Neuronal stem cell (in vitro differentiated cells): ENCODE measurements around the gene PLXND1.
A peak's percentile ranks its signal among the peaks of the same experiment; 100 is the strongest.

Experiments
- DNase-seq: peaks from one replicate; pipeline ENCODE4 v3.0.0-alpha.2; 2013; ENCODE audit warnings: low spot score
- H2AFZ ChIP-seq: one replicate; pipeline ENCODE4 v1.6.1; 2013; ENCODE audit warnings: mild to moderate bottlenecking, low read length, inconsistent platforms
- H2AK5ac ChIP-seq: 2 replicates; pipeline ENCODE4 v1.6.1; 2013; ENCODE audit warnings: low read depth, mild to moderate bottlenecking, inconsistent platforms, low read length, moderate library complexity, mixed read lengths
- H2BK120ac ChIP-seq: 2 replicates; pipeline ENCODE4 v1.6.1; 2013; ENCODE audit warnings: low read depth, mild to moderate bottlenecking, inconsistent platforms, low read length, moderate library complexity, mixed read lengths
- H2BK12ac ChIP-seq: one replicate; pipeline ENCODE4 v1.6.1; 2013; ENCODE audit warnings: low read length, inconsistent platforms
- H2BK15ac ChIP-seq: 2 replicates; pipeline ENCODE4 v1.6.1; 2013; ENCODE audit warnings: mild to moderate bottlenecking, low read length, inconsistent platforms, mixed read lengths
- H2BK5ac ChIP-seq: one replicate; pipeline ENCODE4 v1.6.1; 2013; ENCODE audit warnings: inconsistent platforms, mild to moderate bottlenecking, low read length, moderate library complexity
- H3K14ac ChIP-seq: one replicate; pipeline ENCODE4 v1.6.1; 2013; ENCODE audit warnings: low read length, inconsistent platforms
- H3K18ac ChIP-seq: 2 replicates; pipeline ENCODE4 v1.6.1; 2013; ENCODE audit warnings: low read length, inconsistent platforms
- H3K23ac ChIP-seq: 2 replicates; pipeline ENCODE4 v1.6.1; 2013; ENCODE audit warnings: low read depth, mild to moderate bottlenecking, mixed read lengths, low read length, inconsistent platforms; ENCODE audit not compliant: poor library complexity
- H3K27ac ChIP-seq: replicated peaks from 3 replicates; pipeline ENCODE4 v1.5.1; 2013; ENCODE audit warnings: low read length, inconsistent platforms
- H3K27me3 ChIP-seq, 3 experiments: 2 replicates each; pipeline ENCODE4 v1.6.1; 2013; ENCODE audit warnings: low read length in 3 of 3, mild to moderate bottlenecking in 2 of 3, inconsistent platforms in 1 of 3, low read depth in 1 of 3, mixed read lengths in 1 of 3, moderate library complexity in 1 of 3; ENCODE audit not compliant: control insufficient read depth in 3 of 3, insufficient read depth in 3 of 3
- H3K36me3 ChIP-seq, 2 donors: replicated peaks in 1 of 2; 2 replicates each; pipeline ENCODE4 v1.6.1; 2013; ENCODE audit warnings: low read length in 2 of 2; ENCODE audit not compliant: control insufficient read depth in 2 of 2, insufficient read depth in 2 of 2
- H3K4ac ChIP-seq: 2 replicates; pipeline ENCODE4 v1.6.1; 2013; ENCODE audit warnings: inconsistent platforms, mild to moderate bottlenecking, low read length, moderate library complexity
- H3K4me1 ChIP-seq, 2 donors: 1 replicate in 1 of 2; 2 replicates in 1 of 2; pipeline ENCODE4 v1.6.1; 2013; ENCODE audit warnings: low read length in 2 of 2, low read depth in 1 of 2; ENCODE audit not compliant: control insufficient read depth in 2 of 2, insufficient read depth in 1 of 2
- H3K4me2 ChIP-seq: one replicate; pipeline ENCODE4 v1.6.1; 2013; ENCODE audit warnings: mild to moderate bottlenecking, low read length, inconsistent platforms; ENCODE audit not compliant: insufficient read depth, poor library complexity, severe bottlenecking
- H3K4me3 ChIP-seq, 2 donors: 2 replicates each; pipeline ENCODE4 v1.5.1; 2013; ENCODE audit warnings: low read length in 2 of 2, mild to moderate bottlenecking in 2 of 2, inconsistent platforms in 1 of 2, moderate library complexity in 1 of 2
- H3K79me1 ChIP-seq: one replicate; pipeline ENCODE4 v1.6.1; 2013; ENCODE audit warnings: low read depth, mild to moderate bottlenecking, inconsistent platforms, low read length, moderate library complexity
- H3K9ac ChIP-seq: one replicate; pipeline ENCODE4 v1.6.1; 2013; ENCODE audit warnings: mild to moderate bottlenecking, low read depth, low read length, inconsistent platforms; ENCODE audit not compliant: poor library complexity
- H3K9me3 ChIP-seq, 2 donors: replicated peaks in 1 of 2; 2 replicates each; pipeline versions ENCODE3 to v1.6.1; 2013; ENCODE audit warnings: low read length in 2 of 2, mild to moderate bottlenecking in 2 of 2, inconsistent platforms in 1 of 2, low read depth in 1 of 2, mixed read lengths in 1 of 2, moderate library complexity in 1 of 2; ENCODE audit not compliant: control insufficient read depth in 2 of 2, insufficient read depth in 1 of 2
- H4K8ac ChIP-seq: one replicate; pipeline ENCODE4 v1.6.1; 2013; ENCODE audit warnings: low read depth, mild to moderate bottlenecking, inconsistent platforms, low read length, moderate library complexity
- H4K91ac ChIP-seq: one replicate; pipeline ENCODE4 v1.6.1; 2013; ENCODE audit warnings: low read length, low read depth, mild to moderate bottlenecking, inconsistent platforms; ENCODE audit not compliant: poor library complexity
- WGBS, 2 donors: extraction: QIAGEN DNeasy Blood & Tissue Kit; methylation state at CpG; one replicate each; pipeline ENCODE4 v1.1.7; 2013; ENCODE audit warnings: missing lambda C conversion rate in 2 of 2, mixed read lengths in 1 of 2; ENCODE audit not compliant: insufficient read length in 2 of 2, insufficient replicate concordance in 1 of 2; ENCODE audit errors: extremely low coverage in 2 of 2; 5-methylcytosine and 5-hydroxymethylcytosine counted together

The PLXND1 gene

DNA sequence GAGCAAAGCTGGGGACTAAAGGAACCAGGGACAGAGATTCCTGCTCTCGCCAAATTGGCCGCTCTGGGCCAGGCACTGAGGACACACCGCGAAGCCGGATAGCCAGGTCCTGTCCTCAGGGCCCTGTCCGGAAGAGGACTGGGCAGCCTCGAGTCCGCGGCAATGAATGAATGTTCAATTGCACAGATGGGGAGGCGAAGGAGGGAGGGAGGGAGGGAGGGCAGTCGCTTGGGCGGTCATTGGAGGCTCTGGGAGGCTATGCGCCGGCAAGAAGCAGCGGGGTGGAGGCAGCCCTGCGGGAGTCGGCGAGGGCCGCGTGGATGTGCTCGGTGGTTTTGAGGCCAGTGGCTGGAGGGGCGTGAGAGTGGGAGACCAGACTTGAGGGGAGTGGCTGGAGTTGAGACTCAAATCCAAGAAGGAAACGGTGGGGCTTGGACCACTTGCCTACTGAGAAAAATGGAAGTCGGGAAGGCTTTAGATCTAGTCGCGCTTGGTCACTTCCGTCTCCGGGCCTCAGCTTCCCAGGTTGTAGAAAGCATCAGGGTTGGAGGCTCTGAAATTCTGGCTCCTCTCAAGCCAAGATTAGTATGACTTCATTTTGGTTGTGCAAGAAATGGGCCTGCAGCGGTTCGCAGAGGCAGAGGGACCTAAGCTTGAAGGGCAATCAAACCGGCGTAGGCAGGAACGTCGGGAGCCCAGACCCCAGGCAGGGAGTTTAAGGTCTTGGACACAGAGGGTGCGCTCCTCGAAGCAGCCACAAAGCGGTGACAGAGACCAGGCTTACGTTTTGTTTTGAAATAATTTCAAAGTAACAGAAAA lies 21.1 kb upstream of the PLXND1 start:
- H3K9me3 ChIP-seq: no peaks in the 10 kb centered on the region
- no peaks in the 10 kb centered on the region for H3K27me3 ChIP-seq
- H2BK5ac ChIP-seq: peak overlapping the region; percentile 82
- H2BK120ac ChIP-seq: peak overlapping the region; percentile 47
- peak overlapping the region; percentile 100 for H2BK15ac ChIP-seq
- peak overlapping the region; percentile 92 for H3K4me2 ChIP-seq
- H3K36me3 ChIP-seq: no peaks in the 10 kb centered on the region
- peak overlapping the region; percentile 98 for H3K4ac ChIP-seq
- H2AK5ac ChIP-seq: peak overlapping the region; percentile 96
- H3K27ac ChIP-seq: peak overlapping the region; percentile 80
- peak overlapping the region; percentile 98 for H3K14ac ChIP-seq
- no peak overlapping the region for H4K8ac ChIP-seq
- peak overlapping the region; percentile 48 to 78 for H3K4me3 ChIP-seq
- peak overlapping the region; percentile 93 for H3K9ac ChIP-seq
- H4K91ac ChIP-seq: peak overlapping the region; percentile 95
- DNase-seq: peak; percentile 65
- H3K79me1 ChIP-seq: no peaks in the 10 kb centered on the region
- peak overlapping the region; percentile 89 for H3K23ac ChIP-seq
- H2AFZ ChIP-seq: peak overlapping the region; percentile 93
- no CpG with 5 or more reads among the region's 38 CpGs for WGBS, 2 donors
- peak overlapping the region; percentile 90 for H2BK12ac ChIP-seq
- H3K18ac ChIP-seq: peak overlapping the region; percentile 100
- H3K4me1 ChIP-seq: peaks cover 13 to 14% of the 10 kb centered on the region in 2 donors

DNA sequence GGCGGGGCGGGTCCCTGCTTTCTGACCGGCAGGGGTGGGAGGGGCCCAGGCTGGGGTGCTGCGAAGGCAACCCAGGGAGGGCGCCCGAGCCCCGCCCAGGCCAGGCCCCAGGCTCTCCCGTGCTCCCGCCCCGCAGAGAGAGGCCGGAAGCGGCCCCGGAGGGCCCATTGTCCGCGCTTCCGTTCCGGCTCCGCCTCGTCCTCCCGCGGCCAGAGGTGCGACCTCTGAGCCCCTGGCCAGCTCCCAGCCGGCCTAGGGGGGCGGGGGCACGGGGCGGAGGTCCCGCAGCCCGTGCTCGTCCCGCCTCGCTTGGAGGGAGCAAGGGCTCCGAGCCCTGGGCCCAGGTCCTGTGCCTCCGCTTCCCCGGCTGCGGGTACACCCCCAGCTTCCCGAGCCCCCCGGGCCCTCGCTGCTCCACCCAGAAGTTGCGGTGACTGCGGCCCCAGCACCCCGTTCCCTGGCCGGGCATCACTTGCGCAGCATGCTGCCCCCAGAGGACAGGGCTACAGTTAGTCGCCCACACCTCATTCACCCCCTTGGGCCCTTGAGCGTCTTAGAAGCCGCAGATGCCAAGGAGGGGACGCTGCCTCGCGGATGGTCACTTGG lies 20.4 kb upstream of the PLXND1 start:
- peak overlapping the region; percentile 93 for H2AFZ ChIP-seq
- H3K79me1 ChIP-seq: no peaks in the 10 kb centered on the region
- peak overlapping the region; percentile 96 for H2AK5ac ChIP-seq
- peak overlapping the region; percentile 100 for H3K18ac ChIP-seq
- H2BK5ac ChIP-seq: peak overlapping the region; percentile 82
- H3K27me3 ChIP-seq: no peaks in the 10 kb centered on the region
- H3K4ac ChIP-seq: peak overlapping the region; percentile 98
- peak overlapping the region; percentile 92 for H3K4me2 ChIP-seq
- no peak overlapping the region for H4K8ac ChIP-seq
- peak overlapping the region; percentile 93 for H3K9ac ChIP-seq
- WGBS, 2 donors: no CpG with 5 or more reads among the region's 49 CpGs
- H4K91ac ChIP-seq: peak overlapping the region; percentile 95
- H2BK120ac ChIP-seq: peak overlapping the region; percentile 47
- H2BK12ac ChIP-seq: peak overlapping the region; percentile 90
- DNase-seq: peak; percentile 76
- peak overlapping the region; percentile 48 to 78 for H3K4me3 ChIP-seq
- H3K23ac ChIP-seq: peak overlapping the region; percentile 89
- no peaks in the 10 kb centered on the region for H3K9me3 ChIP-seq
- no peaks in the 10 kb centered on the region for H3K36me3 ChIP-seq
- H3K14ac ChIP-seq: peak overlapping the region; percentile 98
- peak overlapping the region; percentile 100 for H2BK15ac ChIP-seq
- peak overlapping the region; percentile 80 for H3K27ac ChIP-seq
- peaks cover 17 to 19% of the 10 kb centered on the region in 2 donors for H3K4me1 ChIP-seq

DNA sequence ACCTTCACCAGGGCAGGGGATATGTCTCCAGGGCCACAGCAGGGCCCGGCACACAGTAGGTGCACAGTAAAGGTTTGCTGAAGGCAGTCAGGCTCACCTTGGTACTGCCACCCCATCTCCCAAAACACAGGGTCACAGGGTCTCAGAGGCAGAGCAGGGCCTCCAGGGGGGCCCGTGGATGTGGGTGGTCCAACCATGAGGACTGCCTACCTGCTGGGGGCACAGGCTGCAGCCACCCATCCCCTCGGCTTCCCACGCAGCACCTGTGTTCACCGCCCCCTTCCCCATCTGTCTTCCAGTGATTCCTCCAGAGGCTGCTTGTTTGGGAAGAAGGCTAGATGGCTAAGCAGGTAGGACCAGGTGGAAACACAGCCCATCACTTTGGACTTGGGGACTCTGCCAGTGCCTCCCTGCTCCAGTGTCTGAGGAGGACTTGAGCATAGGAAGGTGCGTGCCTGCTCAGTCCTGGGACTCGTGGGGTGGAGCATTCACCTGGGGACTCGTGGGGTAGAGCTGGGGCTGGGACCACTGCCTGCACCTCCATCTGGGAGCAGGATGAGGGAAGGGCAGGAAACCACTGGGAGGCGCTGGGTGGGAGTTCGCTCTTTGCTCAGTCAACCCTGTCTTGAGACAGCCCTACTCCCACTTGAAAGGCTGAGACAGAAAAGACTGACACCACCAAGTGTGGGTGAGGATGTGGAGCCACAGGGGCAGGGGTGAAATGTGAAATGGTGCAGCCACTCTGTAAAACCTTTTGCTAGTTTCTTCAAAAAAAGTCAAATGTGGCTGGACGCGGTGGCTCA lies 18.8 kb upstream of the PLXND1 start:
- no peak for DNase-seq
- H3K23ac ChIP-seq: no peak overlapping the region
- H3K4me3 ChIP-seq: no peak overlapping the region
- no peaks in the 10 kb centered on the region for H3K36me3 ChIP-seq
- H3K4ac ChIP-seq: peak overlapping the region; percentile 93
- peak overlapping the region; percentile 90 for H2BK12ac ChIP-seq
- peak overlapping the region; percentile 99 for H2BK15ac ChIP-seq
- H2AFZ ChIP-seq: no peak overlapping the region
- peak overlapping the region; percentile 74 for H3K18ac ChIP-seq
- H3K27me3 ChIP-seq: no peaks in the 10 kb centered on the region
- H3K9ac ChIP-seq: peak overlapping the region; percentile 77
- H3K14ac ChIP-seq: peak overlapping the region; percentile 89
- H3K4me1 ChIP-seq: peaks cover 19 to 20% of the 10 kb centered on the region in 2 donors
- H2BK120ac ChIP-seq: peak overlapping the region; percentile 83
- no peak overlapping the region for H3K27ac ChIP-seq
- H4K8ac ChIP-seq: no peak overlapping the region
- no CpG with 5 or more reads among the region's 12 CpGs for WGBS, 2 donors
- no peak overlapping the region for H3K4me2 ChIP-seq
- H2BK5ac ChIP-seq: peak overlapping the region; percentile 90
- H3K9me3 ChIP-seq: no peaks in the 10 kb centered on the region
- H2AK5ac ChIP-seq: peak overlapping the region; percentile 100
- no peak overlapping the region for H4K91ac ChIP-seq
- H3K79me1 ChIP-seq: no peaks in the 10 kb centered on the region
